T-helper 17 cell (primary cell): ENCODE measurements around the gene RBKS. TPM values are rescaled to one million over a fixed set of nuclear protein-coding genes. Genes with fewer than 3 reads are reported as not detected.

Experiments used
- ATAC-seq: fragments of 150-1000 bp; cut with Tn5 transposase; 2 replicates; pipeline ENCODE4 v1.10.0; 2021; ENCODE audit warnings: mild to moderate bottlenecking, moderate library complexity
- DNase-seq, 3 donors: peaks; one replicate each; pipeline versions ENCODE4 v3.0.0 to v3.0.0-alpha.2; 2020 to 2021
- H3K9me3 ChIP-seq: one replicate; pipeline ENCODE4 v1.7.0; 2013; ENCODE audit warnings: low read length, mild to moderate bottlenecking; ENCODE audit not compliant: control insufficient read depth, poor library complexity, severe bottlenecking
- H3K27ac Mint-ChIP-seq: one replicate; pipeline ENCODE4 v1.8.0; 2022; ENCODE audit warnings: mild to moderate bottlenecking, moderate library complexity, mixed read lengths
- H3K27me3 Mint-ChIP-seq: one replicate; pipeline ENCODE4 v1.8.0; 2022; ENCODE audit warnings: mixed read lengths
- H3K36me3 Mint-ChIP-seq: one replicate; pipeline ENCODE4 v1.8.0; 2022; ENCODE audit warnings: low read depth, mixed read lengths
- H3K4me1 Mint-ChIP-seq: one replicate; pipeline ENCODE4 v1.8.0; 2022; ENCODE audit warnings: mild to moderate bottlenecking, mixed read lengths
- H3K4me3 Mint-ChIP-seq: one replicate; pipeline ENCODE4 v1.8.0; 2022; ENCODE audit warnings: mild to moderate bottlenecking, moderate library complexity, mixed read lengths
- total RNA-seq, 4 donors: library from RNA in 2 of 4; stranded (reverse) in 2 of 4; gene quantifications; one replicate each; pipeline ENCODE4 v1.2.3 and lab custom pipeline; 2022 to 2026

The RBKS gene
- total RNA-seq, 2 donors from 2014 or later = 7.0 to 8.2 TPM

DNA sequence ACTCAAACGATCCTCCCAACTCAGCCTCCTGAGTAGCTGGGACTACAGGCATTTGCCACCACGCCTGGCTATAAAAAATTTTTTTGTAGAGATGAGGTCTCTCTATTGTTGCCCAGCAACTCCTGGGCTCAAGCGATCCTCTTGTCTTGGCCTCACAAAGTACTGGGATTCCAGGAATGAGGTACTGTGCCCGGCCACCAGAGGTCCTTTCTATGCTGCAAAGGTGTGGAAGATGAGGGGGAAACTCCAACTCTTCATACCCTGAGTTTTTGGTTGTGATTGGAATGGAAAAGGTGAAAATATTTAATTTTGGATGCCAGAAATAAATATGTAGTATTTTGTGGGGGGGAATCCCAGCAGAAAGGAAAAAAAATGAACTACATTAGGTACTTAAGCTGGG lies 82.7 kb downstream of the RBKS start:
- no peaks in the 10 kb centered on the region for H3K4me1 Mint-ChIP-seq
- ATAC-seq = no peak

DNA sequence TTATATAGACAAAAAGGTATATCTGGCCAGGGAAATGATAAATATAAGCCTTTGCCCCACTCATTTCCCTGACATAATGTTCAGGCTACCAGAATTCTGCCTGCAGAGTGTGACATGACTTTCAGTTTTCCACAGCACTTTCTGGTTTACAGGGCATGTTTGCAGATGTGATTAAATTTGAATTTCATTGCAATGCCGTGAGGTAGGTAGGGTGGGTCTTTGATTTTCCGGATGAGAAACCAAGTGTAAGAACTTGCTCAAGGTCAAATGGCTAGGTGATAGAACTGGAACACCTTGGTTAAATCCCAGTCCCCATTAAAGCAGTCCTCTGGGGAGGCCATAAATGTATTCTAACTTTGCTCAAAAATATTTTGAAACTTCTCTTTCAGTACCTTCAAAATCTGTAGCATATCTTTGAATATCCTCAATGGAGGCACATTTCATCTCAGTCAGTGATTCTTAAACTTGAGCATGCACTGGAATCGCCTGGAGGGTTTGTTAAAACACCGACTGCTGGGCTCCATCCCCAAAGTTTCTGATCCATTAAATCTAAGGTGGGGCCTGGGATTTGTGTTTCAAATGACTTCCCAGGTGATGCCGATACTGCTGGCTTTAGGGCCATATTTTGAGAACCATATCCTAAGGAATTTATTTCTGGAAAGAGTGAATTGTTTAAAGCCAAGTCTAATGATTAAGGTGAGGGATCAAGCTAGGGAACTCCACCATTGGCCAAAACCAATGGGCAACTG lies 83.7 kb downstream of the RBKS start:
- DNase-seq (no peak), ATAC-seq (no peak)
- no peaks in the 10 kb centered on the region for H3K4me1 Mint-ChIP-seq
- peaks cover 10% of the 10 kb centered on the region for H3K27me3 Mint-ChIP-seq
- H3K36me3 Mint-ChIP-seq = no peaks in the 10 kb centered on the region
- H3K4me3 Mint-ChIP-seq = no peak overlapping the region
- H3K9me3 ChIP-seq = no peaks in the 10 kb centered on the region
- no peak overlapping the region for H3K27ac Mint-ChIP-seq

More for the DNA sequence above, 82.7 kb downstream of the RBKS start:
- Mint-ChIP-seq H3K27me3 (peaks cover 10% of the 10 kb centered on the region), H3K27ac (peak overlapping the region; percentile 32), H3K4me3 (no peak overlapping the region), H3K36me3 (no peaks in the 10 kb centered on the region)
- no peaks in the 10 kb centered on the region for H3K9me3 ChIP-seq
- no peak for DNase-seq

GRCh38 chr2:27805180-27805579 lies 85.0 kb downstream of the RBKS start:
- no peaks in the 10 kb centered on the region for H3K36me3 Mint-ChIP-seq
- H3K4me3 Mint-ChIP-seq = no peak overlapping the region
- H3K27me3 Mint-ChIP-seq = peaks cover 4% of the 10 kb centered on the region
- H3K27ac Mint-ChIP-seq = no peak overlapping the region
- no peaks in the 10 kb centered on the region for H3K9me3 ChIP-seq
- ATAC-seq = no peak
- no peaks in the 10 kb centered on the region for H3K4me1 Mint-ChIP-seq
- no peak for DNase-seq

DNA sequence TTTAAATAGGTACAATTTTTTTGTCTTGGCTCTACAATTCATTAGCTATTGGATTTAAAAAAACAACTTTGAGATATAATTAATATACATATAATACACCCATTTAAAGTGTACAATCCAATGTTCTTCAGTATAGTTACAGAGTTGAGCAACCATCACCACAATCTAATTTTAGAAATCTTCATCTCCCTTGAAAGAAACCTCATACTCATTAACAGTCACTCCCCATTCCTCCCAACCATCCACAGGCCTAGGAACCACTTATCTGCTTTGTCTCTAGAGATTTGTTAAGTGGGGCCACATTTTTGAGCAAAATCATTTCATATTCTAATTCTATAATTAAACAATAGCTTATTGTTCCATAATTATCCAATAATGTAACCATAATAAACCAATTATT lies 86.0 kb downstream of the RBKS start:
- ATAC-seq (no peak), DNase-seq (no peak)
- H3K4me3 Mint-ChIP-seq = no peak overlapping the region
- no peaks in the 10 kb centered on the region for H3K4me1 Mint-ChIP-seq
- no peaks in the 10 kb centered on the region for H3K36me3 Mint-ChIP-seq
- no peak overlapping the region for H3K27ac Mint-ChIP-seq
- H3K27me3 Mint-ChIP-seq = no peaks in the 10 kb centered on the region
- H3K9me3 ChIP-seq = no peaks in the 10 kb centered on the region

GRCh38 chr2:27803046-27803445 lies 87.1 kb downstream of the RBKS start:
- H3K9me3 ChIP-seq = no peaks in the 10 kb centered on the region
- Mint-ChIP-seq H3K4me1 (no peaks in the 10 kb centered on the region), H3K27me3 (no peaks in the 10 kb centered on the region), H3K36me3 (no peaks in the 10 kb centered on the region), H3K4me3 (no peak overlapping the region), H3K27ac (no peak overlapping the region)
- DNase-seq (no peak), ATAC-seq (no peak)

DNA sequence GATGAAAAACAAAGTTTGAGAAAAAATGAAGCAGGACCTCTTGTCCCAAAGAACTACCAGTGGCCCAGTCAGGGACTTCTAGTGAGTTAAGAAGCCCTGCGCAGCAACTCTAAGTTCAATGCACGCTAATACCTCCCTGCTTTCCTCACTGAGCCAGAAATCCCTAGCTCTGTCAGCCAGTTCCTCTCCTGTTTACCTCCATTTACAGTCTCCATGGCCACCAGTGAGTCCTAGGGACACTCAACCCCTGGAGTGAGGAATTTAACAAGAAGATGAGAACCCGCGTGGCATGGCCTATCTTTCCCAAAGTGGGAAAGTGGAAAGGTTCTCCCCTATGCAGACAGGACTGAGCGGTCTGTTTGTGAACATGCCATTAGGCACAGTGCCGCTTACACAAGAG lies 87.6 kb downstream of the RBKS start:
- no peaks in the 10 kb centered on the region for H3K9me3 ChIP-seq
- H3K4me1 Mint-ChIP-seq = no peaks in the 10 kb centered on the region
- H3K36me3 Mint-ChIP-seq = peaks cover 3% of the 10 kb centered on the region
- ATAC-seq (no peak), DNase-seq (no peak)
- H3K27me3 Mint-ChIP-seq = no peaks in the 10 kb centered on the region
- no peak overlapping the region for H3K27ac Mint-ChIP-seq
- no peak overlapping the region for H3K4me3 Mint-ChIP-seq

DNA sequence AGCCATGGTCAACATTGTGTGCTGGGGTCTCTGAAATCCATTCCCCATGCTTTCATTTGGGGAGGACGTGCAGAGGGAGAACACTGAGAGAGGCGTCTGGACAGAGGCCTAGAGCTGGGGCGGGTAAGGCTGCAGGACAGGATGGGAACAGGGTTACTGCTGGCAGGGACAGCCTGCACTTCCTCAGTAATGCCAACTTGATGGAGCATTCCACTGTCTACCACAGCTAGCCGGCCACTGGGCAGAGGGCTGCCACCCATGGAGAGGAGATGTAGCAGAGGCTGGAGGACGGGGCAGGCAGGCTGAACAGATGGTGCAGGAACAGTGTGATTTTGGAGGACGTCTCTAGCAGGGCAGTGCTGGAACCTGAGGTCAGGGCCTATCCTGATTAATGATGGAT lies 89.3 kb downstream of the RBKS start:
- H3K4me1 Mint-ChIP-seq = no peaks in the 10 kb centered on the region
- no peaks in the 10 kb centered on the region for H3K27me3 Mint-ChIP-seq
- no peak for ATAC-seq
- no peaks in the 10 kb centered on the region for H3K9me3 ChIP-seq
- H3K4me3 Mint-ChIP-seq = no peak overlapping the region
- no peak overlapping the region for H3K27ac Mint-ChIP-seq
- peaks cover 3% of the 10 kb centered on the region for H3K36me3 Mint-ChIP-seq
- no peak for DNase-seq

DNA sequence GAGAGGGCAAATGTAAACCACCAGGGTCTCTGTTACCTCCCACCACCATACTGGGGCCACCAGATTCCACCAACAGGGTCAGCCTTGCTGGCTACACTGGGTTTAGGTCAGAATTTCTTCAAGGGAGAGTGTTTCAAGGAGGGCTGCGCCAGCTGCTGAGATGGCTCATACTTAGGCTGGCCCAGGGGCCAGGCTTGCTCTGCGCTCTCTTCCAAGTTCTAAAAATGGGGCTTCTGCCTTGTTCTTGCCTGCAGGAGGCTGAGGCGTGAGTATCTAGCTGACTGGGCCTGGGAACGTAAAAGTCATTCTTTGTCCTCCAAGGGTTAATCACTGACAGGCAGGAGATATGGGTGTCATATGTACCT lies 90.6 kb downstream of the RBKS start:
- H3K4me3 Mint-ChIP-seq = no peak overlapping the region
- DNase-seq (no peak), ATAC-seq (no peak)
- peaks cover 3% of the 10 kb centered on the region for H3K36me3 Mint-ChIP-seq
- no peak overlapping the region for H3K27ac Mint-ChIP-seq
- H3K27me3 Mint-ChIP-seq = no peaks in the 10 kb centered on the region
- no peaks in the 10 kb centered on the region for H3K9me3 ChIP-seq
- peaks cover 3% of the 10 kb centered on the region for H3K4me1 Mint-ChIP-seq

- peaks cover 3% of the 10 kb centered on the region for H3K36me3 Mint-ChIP-seq
- DNase-seq = no peak
- no peaks in the 10 kb centered on the region for H3K9me3 ChIP-seq
- H3K4me3 Mint-ChIP-seq = no peak overlapping the region
- H3K27me3 Mint-ChIP-seq = no peaks in the 10 kb centered on the region
- H3K4me1 Mint-ChIP-seq = peaks cover 3% of the 10 kb centered on the region
- no peak for ATAC-seq
- H3K27ac Mint-ChIP-seq = no peak overlapping the region
These were observed 91.1 kb downstream of the RBKS start for GRCh38 chr2:27798948-27799645.

GRCh38 chr2:27798486-27798885 lies 91.7 kb downstream of the RBKS start:
- Mint-ChIP-seq H3K4me1 (peaks cover 3% of the 10 kb centered on the region), H3K27me3 (no peaks in the 10 kb centered on the region), H3K36me3 (peaks cover 3% of the 10 kb centered on the region), H3K4me3 (no peak overlapping the region), H3K27ac (no peak overlapping the region)
- no peak for ATAC-seq
- H3K9me3 ChIP-seq = no peaks in the 10 kb centered on the region
- DNase-seq = no peak

DNA sequence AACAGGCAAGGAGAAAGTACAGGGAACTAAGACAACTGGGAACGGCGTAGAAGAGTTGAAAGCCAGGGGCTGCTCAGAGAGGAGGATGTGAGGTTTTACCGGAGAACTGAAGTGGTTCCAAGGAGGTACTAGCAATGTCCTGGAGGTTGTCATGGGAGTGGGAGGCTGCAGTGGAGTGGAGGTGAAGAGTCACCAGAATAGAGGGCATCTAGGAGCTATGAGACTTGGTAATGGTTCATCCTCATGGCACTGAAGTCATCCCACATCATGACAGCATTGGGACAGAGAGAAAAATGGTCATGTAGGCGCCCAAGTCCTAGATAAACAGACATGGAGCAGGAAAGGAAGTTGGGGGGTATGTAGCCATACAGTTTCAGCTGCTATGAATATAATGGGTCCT lies 92.3 kb downstream of the RBKS start:
- Mint-ChIP-seq H3K27me3 (no peaks in the 10 kb centered on the region), H3K27ac (peak overlapping the region; percentile 70), H3K4me3 (no peak overlapping the region), H3K4me1 (peaks cover 3% of the 10 kb centered on the region), H3K36me3 (peaks cover 3% of the 10 kb centered on the region)
- H3K9me3 ChIP-seq = no peaks in the 10 kb centered on the region
- DNase-seq (no peak), ATAC-seq (no peak)

DNA sequence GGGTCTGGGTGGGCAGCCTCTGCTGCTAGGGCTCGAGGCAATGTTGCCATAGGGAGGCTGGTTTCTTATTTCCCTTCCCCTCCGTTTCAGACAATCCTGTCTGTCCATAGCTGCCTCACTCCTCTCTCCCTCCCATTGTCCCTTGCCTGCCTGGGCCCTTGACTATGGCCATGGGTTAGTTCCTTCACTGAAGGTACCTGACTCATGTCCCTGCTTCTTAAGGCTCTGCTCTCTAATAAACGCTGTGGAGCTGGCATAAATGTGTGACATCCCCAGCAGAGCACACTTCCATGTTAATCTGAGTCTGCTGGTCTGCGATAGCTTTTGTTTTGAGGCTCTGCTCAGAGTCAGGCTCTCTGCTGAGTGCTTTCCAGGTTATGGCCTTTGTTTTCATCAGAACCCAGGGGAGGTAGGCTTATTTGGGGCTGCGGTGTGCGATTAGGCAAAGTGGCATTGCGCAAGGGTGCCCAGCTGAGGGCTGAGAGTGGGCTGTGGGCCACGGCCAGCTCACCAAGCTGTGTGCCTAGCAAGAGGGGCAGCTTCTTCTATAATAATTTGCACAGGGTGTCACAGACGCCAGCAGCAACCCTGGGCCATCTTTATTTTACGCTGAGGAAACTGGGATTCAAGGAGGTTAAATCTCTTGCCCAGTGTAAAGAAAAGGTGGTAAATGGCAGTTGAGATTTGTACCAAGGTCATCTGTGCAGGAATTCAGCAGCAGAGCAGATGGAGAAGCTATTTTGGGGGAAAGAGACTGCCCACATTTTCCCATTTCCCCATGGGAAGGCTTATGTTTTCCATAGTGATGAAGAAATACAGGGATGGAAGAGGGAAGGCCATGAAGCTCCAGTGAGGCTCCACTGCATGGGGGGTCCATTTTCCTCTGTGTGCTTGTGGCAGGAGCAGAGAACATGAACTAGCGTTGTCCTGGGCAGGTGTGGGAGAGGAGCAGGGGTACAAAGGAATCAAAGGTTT lies 93.1 kb downstream of the RBKS start:
- Mint-ChIP-seq H3K27ac (peak overlapping the region; percentile 70), H3K27me3 (no peaks in the 10 kb centered on the region), H3K4me3 (no peak overlapping the region), H3K4me1 (peaks cover 3% of the 10 kb centered on the region), H3K36me3 (peaks cover 3% of the 10 kb centered on the region)
- no peaks in the 10 kb centered on the region for H3K9me3 ChIP-seq
- ATAC-seq = no peak
- no peak for DNase-seq

DNA sequence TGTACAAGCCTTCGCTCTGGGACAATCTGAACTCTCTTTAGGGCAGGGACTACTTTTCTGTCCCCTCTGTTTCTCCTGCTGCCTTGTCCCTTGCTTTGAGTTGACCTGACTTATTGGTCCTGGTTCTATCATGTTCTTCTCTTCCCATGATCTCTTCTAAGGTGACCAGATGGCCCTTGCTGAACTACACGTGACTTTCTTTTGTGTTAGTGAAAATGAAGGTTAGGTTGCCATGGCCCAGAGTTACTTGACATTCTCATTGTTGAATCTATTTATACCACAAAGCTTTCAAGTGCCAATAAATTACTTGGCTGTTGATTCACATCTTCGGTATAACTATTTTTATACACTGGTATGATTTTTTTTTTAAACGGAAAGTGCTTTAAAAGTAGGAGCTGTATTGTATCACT lies 94.3 kb downstream of the RBKS start:
- DNase-seq (no peak), ATAC-seq (no peak)
- Mint-ChIP-seq H3K27me3 (no peaks in the 10 kb centered on the region), H3K4me3 (no peak overlapping the region), H3K27ac (no peak overlapping the region), H3K36me3 (peaks cover 3% of the 10 kb centered on the region), H3K4me1 (peaks cover 3% of the 10 kb centered on the region)
- no peaks in the 10 kb centered on the region for H3K9me3 ChIP-seq
